HG03280 (cell line): ENCODE results near the gene ATAD1.
"Not testable (repeated sequence)": the region's sequence is repeated elsewhere in the genome, so short reads cannot be mapped to it uniquely, and the experiment has no call there.

Experiments
- ATAC-seq: cut with Tn5 transposase; IDR thresholded peaks from one replicate; pipeline ENCODE4 v1.9.1; 2021; ENCODE audit warnings: mild to moderate bottlenecking, moderate library complexity; ENCODE audit not compliant: unreplicated experiment

ATAD1 gene

GRCh38 chr10:87846711-87847110 lies 28.7 kb upstream of the ATAD1 start:
- not testable (repeated sequence) for ATAC-seq

GRCh38 chr10:87846023-87846422 lies 28.0 kb upstream of the ATAD1 start:
- no peak for ATAC-seq

GRCh38 chr10:87845624-87845998 lies 27.6 kb upstream of the ATAD1 start:
- ATAC-seq = no peak

GRCh38 chr10:87844837-87845623 lies 27.0 kb upstream of the ATAD1 start:
- ATAC-seq = no peak

- no peak for ATAC-seq
These were observed 25.7 kb upstream of the ATAD1 start for GRCh38 chr10:87843714-87844113.

- no peak for ATAC-seq
These were observed 24.9 kb upstream of the ATAD1 start for GRCh38 chr10:87842776-87843497.

- ATAC-seq = no peak
These were observed 24.2 kb upstream of the ATAD1 start for GRCh38 chr10:87842220-87842641.

GRCh38 chr10:87841186-87841585 lies 23.2 kb upstream of the ATAD1 start:
- no peak for ATAC-seq

GRCh38 chr10:87838650-87839049 lies 20.6 kb upstream of the ATAD1 start:
- no peak for ATAC-seq

- ATAC-seq = no peak
These were observed 19.4 kb upstream of the ATAD1 start for GRCh38 chr10:87837445-87837844.

- no peak for ATAC-seq
These were observed 18.1 kb upstream of the ATAD1 start for GRCh38 chr10:87836098-87836497.

GRCh38 chr10:87829986-87830729 lies 12.1 kb upstream of the ATAD1 start:
- ATAC-seq = no peak

- not testable (repeated sequence) for ATAC-seq
These were observed 11.0 kb upstream of the ATAD1 start for GRCh38 chr10:87829051-87829450.

- ATAC-seq = no peak
These were observed 9.7 kb upstream of the ATAD1 start for GRCh38 chr10:87827681-87828080.

- no peak for ATAC-seq
These were observed 8.6 kb upstream of the ATAD1 start for GRCh38 chr10:87826653-87827052.

- no peak for ATAC-seq
These were observed 1.2 kb upstream of the ATAD1 start for GRCh38 chr10:87819289-87819585.

GRCh38 chr10:87818505-87819288 lies 671 bp upstream of the ATAD1 start:
- ATAC-seq = peak; percentile 43

GRCh38 chr10:87816898-87817608 lies 973 bp downstream of the ATAD1 start:
- ATAC-seq = no peak

- ATAC-seq = no peak
These were observed 1.7 kb downstream of the ATAD1 start for GRCh38 chr10:87816163-87816897.
